Measurements from ENCODE around the gene DYDC2.

Gene DYDC2

DNA sequence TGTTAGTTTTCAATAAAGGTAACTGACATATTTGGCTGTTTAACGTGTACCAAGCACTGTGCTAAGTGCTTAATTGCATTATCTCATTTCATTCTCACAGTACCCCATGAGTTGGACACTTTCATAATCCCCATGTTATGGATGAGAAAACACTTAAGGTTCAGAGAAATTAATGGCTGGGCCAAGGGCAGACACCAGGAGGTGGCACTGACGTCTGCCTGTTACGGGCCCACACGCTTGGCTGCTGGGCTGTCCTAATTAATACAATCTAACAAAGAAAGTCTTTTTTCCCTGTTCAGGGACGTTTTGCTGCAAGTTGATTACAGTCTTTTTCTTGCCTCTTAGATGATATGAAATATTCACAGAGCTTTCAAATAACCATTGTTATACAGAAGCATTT, 16.1 kb downstream of the DYDC2 start:
- DNase-seq (ENCODE audit: low spot score): no peak

DNA sequence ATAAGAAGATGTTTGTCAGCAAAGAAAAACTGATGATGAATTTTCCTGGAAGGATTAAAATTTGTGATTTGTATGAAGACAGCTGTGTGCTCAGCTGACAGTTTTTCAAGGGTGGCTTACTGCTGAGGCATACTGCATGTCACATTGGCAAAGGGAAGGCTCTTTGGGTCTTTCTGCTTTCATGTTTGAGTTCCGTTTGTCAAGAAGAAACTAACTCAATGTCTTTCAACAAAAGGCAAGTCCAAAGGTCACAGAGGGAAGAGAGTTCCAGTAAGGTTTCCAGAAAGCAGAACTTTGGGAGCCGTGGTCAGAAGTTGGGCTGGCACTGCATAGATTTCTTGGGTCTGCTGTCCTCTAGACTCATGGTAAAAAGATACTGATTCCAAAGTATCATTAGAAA, 16.9 kb downstream of the DYDC2 start:
- DNase-seq (ENCODE audit: low spot score): no peak

DNA sequence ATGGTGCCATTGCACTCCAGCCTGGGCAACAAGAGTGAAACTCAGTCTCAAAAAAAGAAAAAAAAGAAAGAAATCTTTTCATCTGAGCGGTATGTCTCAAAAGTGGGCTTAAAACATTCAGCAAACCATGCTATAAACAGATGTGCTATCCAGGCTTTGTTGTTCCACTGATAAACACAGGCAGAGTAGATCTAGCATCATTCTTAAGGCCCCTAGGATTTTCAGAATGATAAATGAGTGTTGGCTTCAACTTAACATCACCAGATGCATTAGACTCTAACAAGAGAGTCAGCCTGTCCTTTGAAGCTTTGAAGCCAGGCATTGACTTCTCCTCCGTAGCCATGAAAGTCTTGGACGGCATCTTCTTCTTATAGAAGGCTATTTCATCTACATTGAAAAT, 23.1 kb downstream of the DYDC2 start:
- DNase-seq (ENCODE audit: low spot score): no peak

DNA sequence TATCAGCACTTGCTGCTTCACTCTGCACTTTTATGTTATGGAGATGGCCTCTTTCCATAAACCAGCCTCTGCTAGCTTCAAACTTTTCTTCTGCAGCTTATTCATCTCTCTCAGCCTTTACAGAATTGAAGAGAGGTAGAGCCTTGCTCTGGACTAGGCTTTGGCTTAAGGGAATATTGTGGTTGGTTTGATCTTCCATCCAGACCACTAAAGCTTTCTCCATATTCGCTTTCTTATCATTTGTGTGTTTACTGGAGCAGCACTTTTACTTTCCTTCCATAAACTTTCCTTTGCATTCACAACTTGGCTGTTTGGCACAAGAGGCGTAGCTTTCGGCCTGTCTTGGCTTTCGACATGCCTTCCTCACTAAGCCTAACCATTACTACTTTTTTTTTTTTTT, 23.6 kb downstream of the DYDC2 start:
- no peak for DNase-seq (ENCODE audit: low spot score)

DNA sequence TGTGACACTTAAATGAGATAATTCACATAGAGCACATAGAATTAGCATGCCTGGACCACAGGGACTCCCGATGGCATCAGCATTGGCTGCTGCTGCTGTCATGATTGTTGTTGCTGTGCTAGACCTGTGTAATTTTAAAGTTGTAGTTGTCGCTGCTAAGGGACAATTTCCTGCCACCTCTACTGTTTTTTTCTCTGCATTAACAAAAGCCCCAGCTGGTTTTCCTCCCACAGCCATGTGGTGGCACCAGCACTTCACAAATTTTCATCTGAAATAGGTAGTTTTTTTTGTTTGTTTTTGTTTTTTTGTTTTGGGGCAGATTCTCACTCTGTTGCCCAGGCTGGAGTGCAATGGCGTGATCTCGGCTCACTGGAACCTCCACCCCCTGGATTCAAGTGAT, 26.4 kb downstream of the DYDC2 start:
- peak; percentile 49 for DNase-seq (ENCODE audit: low spot score)

DNA sequence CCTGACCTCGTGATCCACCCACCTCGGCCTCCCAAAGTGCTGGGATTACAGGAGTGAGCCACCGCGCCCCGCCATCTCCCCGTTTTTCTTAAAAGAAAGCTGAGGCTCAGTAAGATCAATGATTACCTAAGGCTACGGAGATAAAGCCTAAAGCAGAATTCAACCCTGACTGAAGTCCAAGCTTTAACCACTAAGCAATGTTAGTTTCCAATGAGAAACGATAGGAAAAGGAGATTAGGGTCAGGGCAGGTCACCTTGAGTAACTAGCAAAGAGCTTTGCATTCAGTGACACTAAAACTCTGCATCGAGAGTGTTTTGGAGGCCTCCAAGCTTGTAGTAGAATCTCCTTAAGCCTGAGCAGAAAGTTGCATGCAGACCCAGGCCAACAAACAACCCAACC, 34.2 kb downstream of the DYDC2 start:
- no peak for DNase-seq (ENCODE audit: low spot score)

DNA sequence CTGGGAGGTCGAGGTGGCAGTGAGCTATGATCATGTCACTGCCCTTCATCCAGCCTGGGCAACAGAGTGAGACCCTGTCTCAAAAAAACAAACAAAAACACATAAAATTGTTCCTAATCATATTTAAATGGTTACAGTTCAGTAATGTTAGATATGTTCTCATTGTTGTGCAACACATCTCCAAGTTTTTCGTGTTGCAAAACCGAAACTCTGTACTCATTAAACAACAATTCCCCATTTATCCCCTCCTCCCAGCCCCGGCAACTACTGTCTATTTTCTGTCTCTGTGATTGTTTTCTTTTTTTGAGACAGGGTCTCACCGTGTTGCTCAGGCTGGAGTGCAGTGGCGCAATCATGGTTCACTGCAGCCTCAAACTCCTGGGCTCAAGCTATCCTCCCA, 35.7 kb downstream of the DYDC2 start:
- DNase-seq (ENCODE audit: low spot score): no peak

DNA sequence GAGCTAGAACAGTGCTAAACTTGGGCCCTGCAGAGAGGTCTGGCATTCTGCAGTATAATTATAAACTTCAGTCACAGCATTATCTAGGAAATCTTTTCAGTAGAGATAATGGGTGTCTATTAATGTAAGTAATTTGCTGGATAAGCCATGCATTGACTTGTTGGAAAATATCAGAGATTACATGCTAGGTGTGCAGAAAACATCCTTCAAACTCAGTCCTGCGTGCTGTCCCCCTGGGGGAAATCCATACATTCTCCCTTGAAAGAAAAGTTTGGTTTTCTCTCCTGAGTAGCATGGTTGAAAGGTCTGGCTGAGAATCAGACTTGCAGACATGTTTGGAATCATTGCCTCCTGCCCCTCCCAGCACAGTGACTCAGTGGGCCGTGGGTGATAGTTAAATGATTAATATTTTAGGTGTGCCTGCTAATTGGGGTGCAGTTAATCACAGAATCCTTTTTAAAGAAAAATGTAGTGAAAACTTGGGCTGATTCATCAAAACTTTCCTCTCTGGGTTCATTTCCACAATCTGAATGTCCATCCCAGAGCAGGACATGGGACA, 37.9 kb downstream of the DYDC2 start:
- no peak for DNase-seq (ENCODE audit: low spot score)

DNA sequence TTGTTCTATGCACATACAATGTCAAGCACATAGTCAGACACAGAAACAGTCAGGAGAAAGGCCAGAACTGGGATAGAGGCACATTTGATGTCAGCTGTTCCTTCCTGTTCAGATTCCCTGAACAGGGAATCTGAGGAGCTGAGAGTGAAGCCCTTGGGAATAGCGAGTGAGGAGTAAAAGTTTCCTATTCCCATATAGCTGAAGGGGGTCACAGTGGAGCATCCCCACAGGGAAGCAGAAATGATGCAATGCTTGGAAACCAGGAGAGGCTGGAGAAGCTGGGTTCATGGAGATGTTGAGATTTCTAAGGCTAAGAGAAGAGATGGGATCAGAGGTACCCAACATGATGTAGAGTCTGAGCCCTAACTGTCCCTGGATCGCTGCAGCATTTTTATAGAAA, 40.4 kb downstream of the DYDC2 start:
- peak; percentile 20 for DNase-seq (ENCODE audit: low spot score)

DNA sequence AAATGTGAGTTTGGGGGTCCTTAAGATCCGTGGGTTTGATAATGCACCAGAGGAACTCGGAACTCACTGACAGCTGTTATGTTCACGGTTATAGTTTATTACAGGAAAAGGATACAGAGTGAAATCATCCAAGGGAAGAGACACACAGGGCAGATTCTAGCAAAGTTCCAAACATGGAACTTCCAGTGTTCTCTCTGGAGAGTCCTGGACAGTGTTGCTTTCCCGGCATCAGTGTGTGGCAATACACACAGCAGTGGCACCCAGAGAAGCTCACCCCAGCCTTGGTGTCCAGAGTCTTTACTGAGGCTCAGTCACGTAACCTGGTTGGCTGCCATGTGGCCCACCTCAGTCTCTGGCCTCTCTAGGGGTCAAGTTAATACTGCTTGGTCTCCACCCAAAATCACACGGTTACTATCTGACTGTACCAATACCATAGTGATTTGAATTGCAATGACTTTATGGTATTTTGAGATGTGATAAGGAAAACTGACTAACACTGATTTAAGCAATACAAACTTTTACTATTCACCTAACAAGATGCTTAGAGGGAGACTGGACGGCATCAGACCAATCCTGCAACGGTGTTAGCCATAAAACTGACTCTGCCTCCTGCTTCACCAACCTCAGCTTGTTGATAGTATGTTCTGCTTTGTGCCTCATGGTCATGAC, 43.7 kb downstream of the DYDC2 start:
- DNase-seq (ENCODE audit: low spot score): no peak

DNA sequence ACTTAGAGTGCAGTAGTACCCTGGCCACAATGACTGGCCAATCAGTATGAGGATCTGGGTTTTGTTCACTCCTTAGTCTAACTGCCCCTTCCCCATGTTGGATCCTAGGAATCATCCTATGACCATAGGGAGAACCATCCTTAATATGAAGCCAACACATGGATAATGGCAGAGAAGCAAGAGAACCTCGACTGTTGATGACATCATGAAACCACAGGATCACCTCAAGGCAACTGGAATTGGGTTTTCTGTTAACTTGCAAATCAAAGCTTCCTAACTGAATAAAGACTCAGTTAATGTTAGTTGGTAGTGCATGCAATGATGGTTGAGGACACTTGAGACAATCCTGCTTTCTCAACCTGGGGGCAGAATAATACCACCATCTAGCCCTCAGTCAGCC, 48.5 kb downstream of the DYDC2 start:
- no peak for DNase-seq (ENCODE audit: low spot score)

DNA sequence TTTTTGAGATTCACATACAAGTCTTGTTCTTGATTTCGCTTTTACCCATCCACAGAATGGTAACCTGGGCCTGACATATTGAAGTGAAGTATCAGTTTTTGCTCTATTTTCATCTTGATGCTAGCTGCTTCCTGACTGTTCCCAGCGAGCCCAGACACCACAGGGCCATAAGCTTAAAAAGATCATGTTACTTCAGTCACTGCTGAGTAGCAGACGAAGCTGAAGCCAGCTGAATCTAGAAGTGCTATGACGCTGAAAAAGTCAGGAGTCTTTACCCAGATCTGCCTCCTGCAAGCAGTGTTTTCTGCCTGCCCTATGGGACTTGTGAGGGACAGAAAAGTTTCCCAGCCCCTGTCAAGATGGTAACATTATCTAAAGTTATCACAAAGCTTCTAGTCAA, 49.0 kb downstream of the DYDC2 start:
- no peak for DNase-seq (ENCODE audit: low spot score)

DNA sequence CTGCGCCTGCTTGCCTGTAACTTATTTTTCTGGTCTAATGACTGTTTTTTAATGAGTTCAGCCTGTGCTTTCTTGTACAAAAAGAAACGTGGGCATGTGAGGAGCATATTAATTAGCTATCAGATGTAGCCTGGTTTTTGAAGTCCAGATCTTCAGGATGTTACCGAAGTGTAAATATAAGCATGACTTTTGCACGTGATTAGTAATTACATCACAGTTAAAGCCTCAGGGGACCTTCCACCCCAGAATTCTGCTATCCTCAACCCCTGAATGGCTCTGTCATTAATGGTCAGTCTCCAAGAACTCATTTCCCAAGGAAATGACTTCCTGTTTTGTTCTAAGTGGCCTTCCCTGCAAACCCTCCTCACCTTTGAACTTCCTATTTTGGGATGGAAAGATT, 49.6 kb downstream of the DYDC2 start:
- no peak for DNase-seq (ENCODE audit: low spot score)

DNA sequence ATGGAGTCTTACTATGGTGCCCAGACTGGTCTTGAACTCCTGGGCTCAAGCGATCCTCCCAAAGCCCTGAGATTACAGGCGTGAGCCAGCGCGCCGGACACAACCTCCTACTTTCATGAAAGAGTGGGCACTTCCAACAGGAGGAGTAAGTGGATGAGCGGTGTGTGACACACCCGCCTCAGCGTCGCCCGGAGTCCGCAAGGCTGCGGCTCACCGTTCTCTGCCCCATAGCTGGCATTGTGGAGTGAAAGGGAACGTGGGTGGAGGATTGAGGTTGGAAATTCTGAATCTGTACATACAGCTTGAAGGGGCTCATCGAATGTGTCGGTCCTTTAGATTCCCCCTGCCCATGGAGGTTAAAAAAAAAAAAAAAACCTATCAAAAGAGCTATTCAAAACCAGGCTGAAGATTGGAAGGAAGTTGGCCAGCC, 51.2 kb downstream of the DYDC2 start:
- peak; percentile 82 for DNase-seq (ENCODE audit: low spot score)

DNA sequence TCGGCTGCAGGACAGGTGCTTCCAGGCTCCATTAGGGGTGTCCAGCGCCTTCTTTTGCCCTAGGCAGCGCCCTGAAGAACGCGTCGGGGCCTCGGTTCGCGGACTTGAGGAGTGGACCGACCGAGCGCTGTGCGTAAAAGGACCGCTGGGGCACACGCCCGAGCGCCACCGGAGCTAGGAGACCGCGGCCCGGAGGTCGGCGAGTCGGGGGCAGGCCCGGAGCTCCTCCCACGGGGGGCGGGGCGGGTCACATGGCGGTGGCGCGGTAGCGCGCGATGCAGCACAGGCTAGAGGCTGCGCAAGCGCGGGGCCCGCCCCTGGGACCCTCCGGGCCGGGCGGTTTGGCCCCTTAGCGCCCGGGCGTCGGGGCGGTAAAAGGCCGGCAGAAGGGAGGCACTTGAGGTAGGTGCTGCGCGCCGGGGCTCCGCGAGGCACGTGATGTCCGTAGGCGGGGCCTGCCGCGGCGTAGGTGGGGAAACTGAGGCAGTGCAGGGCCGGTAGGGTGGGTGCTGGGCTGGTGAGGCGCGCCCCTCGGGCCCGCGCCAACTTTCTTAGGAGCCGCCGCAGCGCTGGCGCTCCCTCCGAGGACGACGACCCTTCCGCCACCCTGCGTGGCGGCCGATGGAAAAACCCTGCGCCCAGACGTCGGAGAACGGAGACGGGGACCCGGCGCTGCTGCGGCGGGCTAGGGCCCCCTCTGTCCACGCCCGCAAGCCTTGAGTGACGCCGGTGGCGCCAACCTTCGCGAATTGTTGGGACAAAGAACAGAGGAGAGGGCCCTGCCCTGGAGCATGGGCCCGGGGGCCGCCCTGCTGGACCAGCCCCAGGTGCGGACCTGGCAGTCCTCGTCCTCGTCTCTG, 51.9 kb downstream of the DYDC2 start, which contains the start of gene PRXL2A:
TSS of gene PRXL2A (plus strand) at position 310 of the 860 bp plus-strand sequence. CDS start 11,917 bp downstream, outside the sequence.
- peak; percentile 65 for DNase-seq (ENCODE audit: low spot score)

DNA sequence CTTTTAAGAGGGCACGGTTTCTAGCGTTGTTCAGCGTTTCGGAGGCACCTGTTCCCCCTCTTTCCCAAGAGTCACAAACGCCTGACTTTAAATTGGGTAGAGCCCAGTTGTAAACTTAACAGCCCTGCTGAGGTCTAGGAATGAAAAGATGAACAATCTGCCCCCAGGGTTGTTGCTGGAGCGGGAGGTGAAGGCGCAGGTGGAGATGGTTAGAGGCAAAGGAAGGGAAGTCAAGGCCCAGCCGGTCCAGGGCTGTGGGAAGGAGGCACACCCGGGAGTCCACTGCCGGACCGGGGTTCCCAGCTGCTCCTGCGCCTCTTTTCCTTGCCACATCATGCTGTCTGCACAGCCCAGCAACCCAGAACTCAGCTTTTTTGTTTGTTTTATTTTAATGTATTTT, 52.5 kb downstream of the DYDC2 start:
- no peak for DNase-seq (ENCODE audit: low spot score)

DNA sequence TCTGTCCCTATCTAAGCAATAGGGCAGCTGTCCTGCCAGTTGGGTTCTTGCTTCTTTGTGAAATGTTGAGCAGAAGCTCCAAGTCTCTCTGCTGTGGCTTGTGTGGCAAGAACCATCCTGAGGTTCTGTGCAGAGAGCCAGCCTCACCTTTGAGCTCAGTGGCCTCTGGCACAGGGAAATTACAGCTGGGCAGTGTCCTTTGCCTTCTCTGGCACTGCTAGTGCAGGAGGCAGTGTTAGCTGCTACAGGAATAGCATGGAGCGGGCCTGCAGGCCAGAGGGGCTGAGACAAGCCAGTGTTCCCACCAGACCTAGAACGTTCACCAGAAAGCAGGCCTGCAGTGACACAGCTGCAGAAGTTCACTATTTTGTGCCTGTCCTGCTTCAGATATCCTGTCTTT, 53.5 kb downstream of the DYDC2 start:
- DNase-seq (ENCODE audit: low spot score): no peak

DNA sequence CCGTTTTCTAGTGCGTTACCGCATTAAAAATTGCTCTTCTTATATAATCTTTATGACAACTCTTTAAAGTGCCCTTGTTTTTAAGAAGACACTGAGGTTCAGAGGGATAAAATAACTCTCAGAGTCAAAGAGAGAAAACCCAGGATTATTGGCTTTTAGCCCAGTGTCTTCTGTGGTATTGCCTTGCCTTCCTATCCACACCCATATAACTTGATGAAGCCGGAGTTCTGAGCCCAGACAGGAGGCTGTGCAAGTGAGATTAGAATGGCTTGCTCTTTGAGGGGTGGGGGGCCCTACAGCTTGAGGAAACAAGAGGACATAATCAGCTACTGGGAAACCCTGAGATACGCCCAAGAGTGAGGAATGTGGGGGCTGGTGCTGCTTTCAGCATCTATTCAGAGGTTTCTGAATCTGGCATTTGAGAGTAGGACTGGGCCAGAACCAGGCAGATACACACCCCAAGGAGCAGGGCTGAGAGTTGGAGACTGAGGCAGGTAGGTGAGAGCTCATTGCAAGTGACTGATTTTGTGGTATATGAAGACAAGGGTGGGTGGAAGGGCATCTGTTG, 54.1 kb downstream of the DYDC2 start:
- DNase-seq (ENCODE audit: low spot score): no peak

DNA sequence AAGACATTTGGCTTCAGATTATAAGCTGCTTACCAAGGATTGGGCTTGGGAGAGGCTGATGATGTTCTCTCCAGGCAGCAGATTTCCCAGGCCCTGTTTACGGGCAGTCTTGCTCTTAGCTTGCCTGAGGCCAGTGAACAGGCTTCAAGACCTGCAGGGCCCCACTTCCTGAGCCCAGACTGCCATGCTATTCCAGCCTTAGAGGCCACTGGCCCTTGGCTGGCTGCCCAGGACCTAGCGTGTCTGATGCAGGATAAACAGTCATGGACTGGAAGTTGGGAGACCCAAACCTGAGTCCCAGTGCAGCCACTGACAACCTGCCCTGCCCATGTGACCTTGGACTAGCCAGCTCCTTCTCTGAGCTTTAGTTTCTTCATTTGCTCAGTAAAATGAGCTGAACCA, 54.7 kb downstream of the DYDC2 start:
- DNase-seq (ENCODE audit: low spot score): no peak

DNA sequence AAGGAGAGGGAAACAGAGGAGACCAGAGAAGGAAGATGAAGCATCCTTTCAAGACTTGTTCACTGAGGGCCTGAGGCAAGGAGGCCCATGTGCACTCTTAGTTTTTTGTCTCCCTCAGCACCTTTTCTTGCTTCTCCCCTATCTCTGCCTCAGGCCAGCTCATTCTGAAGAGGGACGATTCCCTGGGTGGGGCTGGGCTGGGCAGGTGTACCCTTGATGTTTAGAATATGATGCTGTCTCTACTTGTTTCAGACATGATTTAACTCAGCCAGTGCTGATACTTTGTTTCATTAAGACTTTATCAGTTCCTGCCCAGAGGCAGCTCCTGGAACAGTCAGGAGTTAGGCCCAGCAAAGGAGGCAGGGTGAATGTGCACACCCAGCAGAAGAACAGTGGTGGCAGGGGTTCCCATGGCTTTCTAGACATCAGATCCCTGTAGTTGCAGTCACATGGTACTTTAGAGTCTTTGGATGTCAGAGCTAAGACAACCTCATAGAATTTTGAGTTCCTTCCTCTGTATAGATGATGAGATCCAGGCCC, 55.2 kb downstream of the DYDC2 start:
- DNase-seq (ENCODE audit: low spot score): no peak

DNA sequence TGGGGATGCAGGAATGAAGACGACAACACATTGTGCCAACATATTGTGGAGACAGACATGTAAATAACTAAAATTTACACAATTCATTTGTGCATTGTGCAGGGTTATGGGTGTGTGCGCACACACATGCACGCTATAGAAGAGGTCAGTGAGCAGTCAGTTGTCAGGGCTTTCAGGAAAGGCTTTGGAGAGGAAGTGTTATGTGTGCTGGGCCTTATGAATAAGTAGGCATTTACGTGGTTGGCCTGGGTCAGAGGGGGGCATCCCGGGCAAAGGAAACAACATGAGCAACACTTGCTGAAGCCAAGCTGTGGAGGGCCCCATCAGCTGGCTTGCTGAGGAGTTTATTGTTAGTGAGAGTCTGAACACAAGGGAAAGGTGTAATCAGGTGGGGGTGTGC, 55.9 kb downstream of the DYDC2 start:
- DNase-seq (ENCODE audit: low spot score): no peak

DNA sequence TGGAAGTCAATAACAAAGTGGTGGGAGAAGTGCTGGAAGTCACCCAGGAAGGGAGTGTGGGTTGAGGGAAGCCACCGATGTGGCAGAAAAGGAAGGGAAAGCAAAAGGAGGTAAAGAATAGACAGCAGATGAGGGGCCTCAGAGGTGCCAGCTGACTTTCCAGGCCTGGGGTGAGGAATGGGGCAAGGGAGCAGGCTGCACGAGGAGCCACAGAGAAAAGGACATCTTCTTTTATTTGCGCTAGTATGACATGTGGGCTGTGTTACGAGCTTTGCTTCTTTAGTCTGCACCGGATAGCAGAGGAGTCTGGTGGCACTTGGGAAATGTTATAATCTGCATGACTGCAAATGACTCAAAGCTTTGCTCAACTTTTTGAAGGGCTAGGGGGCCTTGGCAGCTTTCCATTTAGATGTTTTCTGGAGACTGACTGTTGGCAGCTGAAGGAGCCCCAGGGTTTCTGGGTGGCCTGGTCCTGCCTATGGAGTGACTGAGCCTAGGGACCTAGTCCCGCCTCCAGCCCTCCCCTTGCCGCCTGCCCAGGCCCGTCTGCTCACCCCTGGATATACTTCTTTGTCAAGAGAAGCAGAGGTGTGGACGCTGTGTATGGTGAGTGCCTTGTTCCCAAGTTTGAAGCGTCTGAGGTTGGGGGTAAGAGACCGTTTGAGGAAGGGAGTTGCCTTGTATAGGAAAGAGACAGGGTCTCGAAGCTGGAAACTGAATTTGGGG, 56.9 kb downstream of the DYDC2 start:
- DNase-seq (ENCODE audit: low spot score): no peak

Measured in SW480 (cell line).